Measurements from ENCODE around the gene KIAA1210.

The KIAA1210 gene

GRCh38 chrX:119093991-119094735 is 33.4 kb downstream of the KIAA1210 start:
- no peak for DNase-seq (ENCODE audit: low read depth)

- no peak for DNase-seq (ENCODE audit: low read depth)
These were observed 37.0 kb downstream of the KIAA1210 start for GRCh38 chrX:119090627-119091026.

- no peak for DNase-seq (ENCODE audit: low read depth)
These were observed 38.0 kb downstream of the KIAA1210 start for GRCh38 chrX:119089619-119090018.

- no peak for DNase-seq (ENCODE audit: low read depth)
These were observed 40.5 kb downstream of the KIAA1210 start for GRCh38 chrX:119087121-119087520.

- no peak for DNase-seq (ENCODE audit: low read depth)
These were observed 42.8 kb downstream of the KIAA1210 start for GRCh38 chrX:119084766-119085165.

- no peak for DNase-seq (ENCODE audit: low read depth)
These were observed 45.3 kb downstream of the KIAA1210 start for GRCh38 chrX:119082278-119082677.

GRCh38 chrX:119075270-119076025 is 52.2 kb downstream of the KIAA1210 start:
- no peak for DNase-seq (ENCODE audit: low read depth)

- DNase-seq (ENCODE audit: low read depth), result no peak
These were observed 53.7 kb downstream of the KIAA1210 start for GRCh38 chrX:119073911-119074310.

GRCh38 chrX:119073200-119073905 is 54.3 kb downstream of the KIAA1210 start:
- no peak for DNase-seq (ENCODE audit: low read depth)

GRCh38 chrX:119072744-119073143 is 54.9 kb downstream of the KIAA1210 start, which contains the start of gene CT47C1:
Gene CT47C1, plus strand, starts transcription at chrX:119072993. Its CDS starts 233 bp downstream, at chrX:119073226.
- DNase-seq (ENCODE audit: low read depth), result no peak

- no peak for DNase-seq (ENCODE audit: low read depth)
These were observed 56.2 kb downstream of the KIAA1210 start for GRCh38 chrX:119071381-119071780.

GRCh38 chrX:119069762-119070161 is 57.9 kb downstream of the KIAA1210 start:
- DNase-seq (ENCODE audit: low read depth), result no peak

- DNase-seq (ENCODE audit: low read depth), result no peak
These were observed 58.5 kb downstream of the KIAA1210 start for GRCh38 chrX:119069128-119069527.

GRCh38 chrX:119067023-119067739 is 60.4 kb downstream of the KIAA1210 start:
- DNase-seq (ENCODE audit: low read depth), result peak; percentile 23

- no peak for DNase-seq (ENCODE audit: low read depth)
These were observed 64.2 kb downstream of the KIAA1210 start for GRCh38 chrX:119063428-119063827.

- no peak for DNase-seq (ENCODE audit: low read depth)
These were observed 64.8 kb downstream of the KIAA1210 start for GRCh38 chrX:119062750-119063374.

- no peak for DNase-seq (ENCODE audit: low read depth)
These were observed 71.9 kb downstream of the KIAA1210 start for GRCh38 chrX:119055687-119056086.

GRCh38 chrX:119045884-119046283 is 81.7 kb downstream of the KIAA1210 start:
- no peak for DNase-seq (ENCODE audit: low read depth)

- no peak for DNase-seq (ENCODE audit: low read depth)
These were observed 84.6 kb downstream of the KIAA1210 start for GRCh38 chrX:119042996-119043395.

GRCh38 chrX:119042040-119042439 is 85.6 kb downstream of the KIAA1210 start:
- DNase-seq (ENCODE audit: low read depth), result no peak

GRCh38 chrX:119041175-119041574 is 86.4 kb downstream of the KIAA1210 start:
- DNase-seq (ENCODE audit: low read depth), result no peak

- no peak for DNase-seq (ENCODE audit: low read depth)
These were observed 87.2 kb downstream of the KIAA1210 start for GRCh38 chrX:119040432-119040831.
